ENCODE measurements around the gene SLC39A10. TPM values are rescaled to one million over a fixed set of nuclear protein-coding genes. Genes with fewer than 3 reads are reported as not detected.

SLC39A10 gene
- total and polyA plus RNA-seq, 2 of the 4 experiments (the other 2 are of a cell fraction), result 17.6 to 64.7 TPM

DNA sequence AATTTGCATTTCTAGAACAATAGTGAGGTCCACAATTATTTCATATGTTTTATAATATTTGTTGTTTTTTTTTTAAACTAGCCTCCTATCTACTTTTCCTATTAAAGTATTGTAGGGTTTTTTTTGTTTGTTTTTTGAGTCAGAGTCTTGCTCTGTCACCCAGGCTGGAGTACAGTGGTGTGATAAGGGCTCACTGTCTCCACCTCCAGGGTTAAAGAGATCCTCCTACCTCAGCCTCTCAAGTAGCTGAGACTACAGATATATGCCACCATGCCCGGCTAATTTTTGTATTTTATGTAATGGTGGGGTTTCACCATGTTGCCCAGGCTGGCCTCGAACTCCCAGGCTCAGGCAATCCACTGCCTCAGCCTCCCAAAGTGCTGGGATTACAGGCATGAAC, 122.5 kb downstream of the SLC39A10 start:
- H3K9ac ChIP-seq (ENCODE audit: low read depth, low read length), result no peak overlapping the region
- no peaks in the 10 kb centered on the region for H3K79me1 ChIP-seq (ENCODE audit: low read depth in 1 of 2, low read length in 2 of 2)
- CTCF ChIA-PET, result interaction anchor here (0.9 to 1.0 kb wide), 2 partner anchors 8 to 43 kb away, joined by 3 read pairs; no protein-coding TSS in a partner anchor
- no peak overlapping the region for H3K4me3 ChIP-seq (ENCODE audit: insufficient read depth, low read depth, low read length)
- DNase-seq (no peak), ATAC-seq (ENCODE audit: low read depth) (no peak)
- WGBS, 2 experiments (ENCODE audit: extremely low coverage in 2 of 2, insufficient read length in 1 of 2), result no CpG with 5 or more reads among the region's 2 CpGs
- H3K36me3 ChIP-seq (ENCODE audit: control insufficient read depth, insufficient read depth, low read length), result no peaks in the 10 kb centered on the region
- no peak overlapping the region for H4K91ac ChIP-seq (ENCODE audit: insufficient read depth, low read depth, low read length)
- no peak overlapping the region for H4K8ac ChIP-seq (ENCODE audit: low read depth in 2 of 2, low read length in 2 of 2)
- no peak overlapping the region for H2BK20ac ChIP-seq (ENCODE audit: low read depth, low read length)
- H3K27me3 ChIP-seq (ENCODE audit: control insufficient read depth, insufficient read depth, low read length), result no peaks in the 10 kb centered on the region
- H3K56ac ChIP-seq (ENCODE audit: extremely low read depth, insufficient read depth, low read length), result no peak overlapping the region
- no peak overlapping the region for H2BK120ac ChIP-seq (ENCODE audit: low read depth, low read length)
- H3K9me3 ChIP-seq (ENCODE audit: control insufficient read depth, insufficient read depth, low read length), result no peaks in the 10 kb centered on the region
- H3K4me2 ChIP-seq (ENCODE audit: low read depth, low read length), result no peak overlapping the region
- no peak overlapping the region for H2AK9ac ChIP-seq (replicated peaks; ENCODE audit: low read depth, low read length, poor library complexity)
- TF ChIP-seq RFX5 (IDR thresholded peaks at IDR 0.05; ENCODE audit: low read depth, low read length), result no peak
- no peak for TF ChIP-seq MAFK (IDR thresholded peaks at IDR 0.05; ENCODE audit: low read depth, low read length)
- no peak for TF ChIP-seq CHD1 (IDR thresholded peaks at IDR 0.05; ENCODE audit: low read depth, low read length)
- TF ChIP-seq MAZ (IDR thresholded peaks at IDR 0.05; ENCODE audit: borderline replicate concordance, low read depth, low read length), result no peak
- TF ChIP-seq RCOR1 (IDR thresholded peaks at IDR 0.05; ENCODE audit: insufficient replicate concordance, low read length), result no peak
- no peak for TF ChIP-seq MXI1 (IDR thresholded peaks at IDR 0.05; ENCODE audit: borderline replicate concordance, low read depth, low read length)
- no peak for TF ChIP-seq RAD21 (IDR thresholded peaks at IDR 0.05; ENCODE audit: low read length)
- no peak for TF ChIP-seq BHLHE40 (IDR thresholded peaks at IDR 0.05; ENCODE audit: low read depth, low read length)
- TF ChIP-seq CEBPB (IDR thresholded peaks at IDR 0.05; ENCODE audit: low read depth, low read length), result no peak
- TF ChIP-seq, protein P1, sequence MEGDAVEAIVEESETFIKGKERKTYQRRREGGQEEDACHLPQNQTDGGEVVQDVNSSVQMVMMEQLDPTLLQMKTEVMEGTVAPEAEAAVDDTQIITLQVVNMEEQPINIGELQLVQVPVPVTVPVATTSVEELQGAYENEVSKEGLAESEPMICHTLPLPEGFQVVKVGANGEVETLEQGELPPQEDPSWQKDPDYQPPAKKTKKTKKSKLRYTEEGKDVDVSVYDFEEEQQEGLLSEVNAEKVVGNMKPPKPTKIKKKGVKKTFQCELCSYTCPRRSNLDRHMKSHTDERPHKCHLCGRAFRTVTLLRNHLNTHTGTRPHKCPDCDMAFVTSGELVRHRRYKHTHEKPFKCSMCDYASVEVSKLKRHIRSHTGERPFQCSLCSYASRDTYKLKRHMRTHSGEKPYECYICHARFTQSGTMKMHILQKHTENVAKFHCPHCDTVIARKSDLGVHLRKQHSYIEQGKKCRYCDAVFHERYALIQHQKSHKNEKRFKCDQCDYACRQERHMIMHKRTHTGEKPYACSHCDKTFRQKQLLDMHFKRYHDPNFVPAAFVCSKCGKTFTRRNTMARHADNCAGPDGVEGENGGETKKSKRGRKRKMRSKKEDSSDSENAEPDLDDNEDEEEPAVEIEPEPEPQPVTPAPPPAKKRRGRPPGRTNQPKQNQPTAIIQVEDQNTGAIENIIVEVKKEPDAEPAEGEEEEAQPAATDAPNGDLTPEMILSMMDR (conservative IDR thresholded peaks at IDR 0.05; ENCODE audit: low read depth, low read length), result no peak
- no peak overlapping the region for H3K23ac ChIP-seq (ENCODE audit: low read depth, low read length)
- H3K4me1 ChIP-seq (ENCODE audit: control insufficient read depth, insufficient read depth, low read length), result no peaks in the 10 kb centered on the region
- no TSS peak for BruUV-seq (replicated peaks)
- no peak overlapping the region for H3K4ac ChIP-seq (ENCODE audit: low read depth, low read length)
- no peak overlapping the region for H4K5ac ChIP-seq (ENCODE audit: low read depth, low read length)
- no peak overlapping the region for H2BK15ac ChIP-seq (ENCODE audit: low read depth, low read length)
- in situ Hi-C loops (cut with MboI; ENCODE audit: low sequenced_read_pairs), result no loop called here
- H2AFZ ChIP-seq (replicated peaks; ENCODE audit: low read length, poor library complexity), result no peak overlapping the region
- intact Hi-C loops (cut with micrococcal nuclease), result no loop called here
- H4K20me1 ChIP-seq (ENCODE audit: insufficient read depth, low read length), result no peaks in the 10 kb centered on the region
- H2AK5ac ChIP-seq (ENCODE audit: low read depth, low read length), result no peak overlapping the region
- H3K18ac ChIP-seq (ENCODE audit: low read depth, low read length), result no peak overlapping the region
- POLR2A ChIA-PET (ENCODE audit: unreplicated experiment), result no interaction called here
- H2BK5ac ChIP-seq (ENCODE audit: low read depth, low read length, poor library complexity, severe bottlenecking), result no peak overlapping the region
- dilution Hi-C loops (cut with HindIII; ENCODE audit: low sequenced_read_pairs, unreplicated experiment), result no loop called here
- H3K9me1 ChIP-seq (ENCODE audit: insufficient read depth, low read length), result no peaks in the 10 kb centered on the region
- no peak overlapping the region for H3K27ac ChIP-seq (ENCODE audit: insufficient read depth, low read length)
- no peak overlapping the region for H3K14ac ChIP-seq (replicated peaks; ENCODE audit: low read depth, low read length)

All from IMR-90 (cell line).